SK-N-SH (cell line): ENCODE results near the gene TCN2. TPM values are rescaled to one million over a fixed set of nuclear protein-coding genes. Genes with fewer than 3 reads are reported as not detected.

ENCODE experiments used
- CTCF ChIA-PET: fragments of 300-600, 350-600 bp; formaldehyde crosslinking; extraction: SDS; loops from one replicate; lab custom pipeline; 2021; lab: Yijun Ruan, JAX
- POLR2A ChIA-PET: fragments of 350-600 bp; sonication (Branson Sonifier 250); formaldehyde crosslinking; extraction: SDS; loops from one replicate; lab custom pipeline; 2020; ENCODE audit warnings: antibody characterized with exemption, inconsistent platforms; lab: Yijun Ruan, JAX
- DNase-seq: peaks from one replicate; pipeline ENCODE4 v3.0.0; 2012
- H2AFZ ChIP-seq: fragments of 200-600 bp; sonication (generic); 2 replicates; pipeline ENCODE4 v1.8.1; 2016; ENCODE audit warnings: antibody characterized with exemption, mild to moderate bottlenecking, low read depth
- H3F3A ChIP-seq: fragments of 200-600 bp; sonication (generic); replicated peaks from 2 replicates; pipeline ENCODE3; 2016; ENCODE audit warnings: antibody characterized with exemption, mild to moderate bottlenecking; ENCODE audit not compliant: insufficient read depth
- H3K27ac ChIP-seq, 2 experiments: fragments of 200-500 bp in 1 of 2; fragments of 200-600 bp in 1 of 2; sonication (Bioruptor generic) in 1 of 2; sonication (generic), shearing (Covaris generic) in 1 of 2; 2 replicates each; pipeline versions ENCODE4 v1.5.1 to v1.6.1; 2014 to 2016; ENCODE audit warnings: low read depth in 2 of 2, inconsistent platforms in 1 of 2, low read length in 1 of 2, mild to moderate bottlenecking in 1 of 2, mixed read lengths in 1 of 2
- H3K27me3 ChIP-seq: fragments of 200-600 bp; sonication (generic), shearing (Covaris generic); 2 replicates; pipeline ENCODE4 v1.6.1; 2016; ENCODE audit warnings: mixed run types; ENCODE audit not compliant: insufficient read depth
- H3K36me3 ChIP-seq, 2 experiments: fragments of 200-500 bp in 1 of 2; fragments of 200-600 bp in 1 of 2; sonication (Bioruptor generic) in 1 of 2; sonication (generic) in 1 of 2; replicated peaks in 1 of 2; 2 replicates each; pipeline versions ENCODE3 to v1.5.1; 2014 to 2016; ENCODE audit warnings: low read length in 1 of 2, mild to moderate bottlenecking in 1 of 2; ENCODE audit not compliant: insufficient read depth in 2 of 2, control insufficient read depth in 1 of 2
- H3K4me1 ChIP-seq, 2 experiments: fragments of 200-500 bp in 1 of 2; fragments of 200-600 bp in 1 of 2; sonication (Bioruptor generic) in 1 of 2; sonication (generic), shearing (Covaris generic) in 1 of 2; 2 replicates each; pipeline versions ENCODE4 v1.5.1 to v1.6.1; 2014 to 2016; ENCODE audit warnings: low read depth in 1 of 2, low read length in 1 of 2, mixed run types in 1 of 2; ENCODE audit not compliant: insufficient read depth in 2 of 2, control insufficient read depth in 1 of 2
- H3K4me2 ChIP-seq: fragments of 200-600 bp; sonication (generic), shearing (Covaris generic); 2 replicates; pipeline ENCODE4 v1.6.1; 2017; ENCODE audit warnings: mixed run types
- H3K4me3 ChIP-seq, 2 experiments: fragments of 200-500 bp in 1 of 2; fragments of 200-600 bp in 1 of 2; sonication (Bioruptor generic) in 1 of 2; sonication (generic), shearing (Covaris generic) in 1 of 2; 2 replicates each; pipeline versions ENCODE4 v1.5.1 to v1.8.1; 2014 to 2016; ENCODE audit warnings: low read depth in 2 of 2, inconsistent platforms in 1 of 2, low read length in 1 of 2, mild to moderate bottlenecking in 1 of 2, mixed read lengths in 1 of 2, moderate library complexity in 1 of 2
- H3K79me2 ChIP-seq: fragments of 200-600 bp; sonication (generic); 2 replicates; pipeline ENCODE4 v1.8.1; 2017; ENCODE audit warnings: mild to moderate bottlenecking; ENCODE audit not compliant: insufficient read depth
- H3K9ac ChIP-seq: fragments of 200-600 bp; sonication (generic); 2 replicates; pipeline ENCODE4 v1.6.1; 2017; ENCODE audit warnings: mixed run types
- H3K9me2 ChIP-seq: fragments of 200-600 bp; sonication (generic); 2 replicates; pipeline ENCODE4 v1.6.1; 2017; ENCODE audit warnings: mixed run types
- H3K9me3 ChIP-seq: fragments of 200-600 bp; sonication (generic); 2 replicates; pipeline ENCODE4 v1.6.1; 2017; ENCODE audit warnings: mixed run types, mild to moderate bottlenecking, moderate library complexity
- H4K20me1 ChIP-seq: fragments of 200-600 bp; sonication (generic); 2 replicates; pipeline ENCODE4 v1.6.1; 2017; ENCODE audit warnings: mild to moderate bottlenecking, mixed run types; ENCODE audit not compliant: insufficient read depth
- CHD2 ChIP-seq: fragments of 150-350 bp; IDR thresholded peaks from 2 replicates; pipeline ENCODE4 v1.6.1; 2018; ENCODE audit warnings: low read length; ENCODE audit not compliant: partially characterized antibody
- ELF1 ChIP-seq: IDR thresholded peaks from 2 replicates; pipeline ENCODE4 v1.4.0; 2012
- EZH2phosphoT487 ChIP-seq: fragments of 200-600 bp; sonication (generic); IDR thresholded peaks from 2 replicates; pipeline ENCODE4 v1.6.1; 2017; ENCODE audit warnings: low read depth, mixed run types, mild to moderate bottlenecking, antibody characterized with exemption, moderate library complexity, borderline replicate concordance
- FOSL2 ChIP-seq: IDR thresholded peaks from 2 replicates; pipeline ENCODE4 v1.4.0; 2012; ENCODE audit warnings: low read depth, mild to moderate bottlenecking, moderate library complexity, borderline replicate concordance
- FOXM1 ChIP-seq: IDR thresholded peaks from 2 replicates; pipeline ENCODE4 v1.4.0; 2012; ENCODE audit warnings: low read depth, mild to moderate bottlenecking
- GATA2 ChIP-seq: sonication (generic); formaldehyde crosslinking; IDR thresholded peaks from 2 replicates; pipeline ENCODE4 v1.5.0; 2020; ENCODE audit warnings: mild to moderate bottlenecking, missing genetic modification reagents
- NFIC ChIP-seq: IDR thresholded peaks from 2 replicates; pipeline ENCODE4 v1.4.0; 2012; ENCODE audit warnings: borderline replicate concordance
- NRF1 ChIP-seq: IDR thresholded peaks from 2 replicates; pipeline ENCODE4 v1.6.1; 2012; ENCODE audit warnings: low read depth, mild to moderate bottlenecking, low read length
- POLR2AphosphoS5 ChIP-seq: IDR thresholded peaks from 2 replicates; pipeline ENCODE4 v1.6.1; 2012; ENCODE audit warnings: low read depth, low read length
- RCOR1 ChIP-seq: fragments of 150-350 bp; IDR thresholded peaks from 2 replicates; pipeline ENCODE4 v1.6.1; 2017; ENCODE audit warnings: antibody characterized with exemption, low read length
- RXRA ChIP-seq: IDR thresholded peaks from 2 replicates; pipeline ENCODE4 v1.4.0; 2012; ENCODE audit warnings: low read depth, mild to moderate bottlenecking, borderline replicate concordance
- TCF12 ChIP-seq: IDR thresholded peaks from 2 replicates; pipeline ENCODE4 v1.4.0; 2012
- TEAD4 ChIP-seq: IDR thresholded peaks from 2 replicates; pipeline ENCODE4 v1.4.0; 2012; ENCODE audit warnings: mild to moderate bottlenecking, borderline replicate concordance; ENCODE audit not compliant: insufficient read depth
- YY1 ChIP-seq: IDR thresholded peaks from 2 replicates; pipeline ENCODE4 v1.4.0; 2012; ENCODE audit warnings: low read depth, mild to moderate bottlenecking
- WGBS: methylation state at CpG from one replicate; pipeline ENCODE4 v1.1.6; 2017; ENCODE audit warnings: low lambda C conversion rate; 5-methylcytosine and 5-hydroxymethylcytosine counted together
- polyA plus RNA-seq, 3 experiments: library from polyadenylated mRNA; depleted of rRNA; stranded (reverse); fragments of >200 nt; gene quantifications; 2 replicates each; pipeline ENCODE4 v1.2.3, GENCODE V29; 2012
- TF ChIP-seq, protein P1 (sequence below): fragments of 200-600 bp; sonication (generic); IDR thresholded peaks from 2 replicates; pipeline ENCODE4 v1.6.1; 2017; ENCODE audit warnings: antibody characterized with exemption, mild to moderate bottlenecking, moderate library complexity
- TF ChIP-seq, protein P2 (sequence below): fragments of 150-350 bp; IDR thresholded peaks from 2 replicates; pipeline ENCODE4 v1.6.1; 2016; ENCODE audit warnings: mild to moderate bottlenecking, low read depth, low read length
- TF ChIP-seq, protein P3 (sequence below): fragments of 150-350 bp; IDR thresholded peaks from 2 replicates; pipeline ENCODE4 v1.6.1; 2017; ENCODE audit warnings: antibody characterized with exemption, low read length, low read depth, borderline replicate concordance
- TF ChIP-seq, protein P4 (sequence below): IDR thresholded peaks from 2 replicates; pipeline ENCODE4 v1.4.0; 2012; ENCODE audit warnings: low read depth

Gene TCN2
- polyA plus RNA-seq, 1 of the 3 experiments (the other 2 are of a cell fraction): 4.1 TPM

DNA sequence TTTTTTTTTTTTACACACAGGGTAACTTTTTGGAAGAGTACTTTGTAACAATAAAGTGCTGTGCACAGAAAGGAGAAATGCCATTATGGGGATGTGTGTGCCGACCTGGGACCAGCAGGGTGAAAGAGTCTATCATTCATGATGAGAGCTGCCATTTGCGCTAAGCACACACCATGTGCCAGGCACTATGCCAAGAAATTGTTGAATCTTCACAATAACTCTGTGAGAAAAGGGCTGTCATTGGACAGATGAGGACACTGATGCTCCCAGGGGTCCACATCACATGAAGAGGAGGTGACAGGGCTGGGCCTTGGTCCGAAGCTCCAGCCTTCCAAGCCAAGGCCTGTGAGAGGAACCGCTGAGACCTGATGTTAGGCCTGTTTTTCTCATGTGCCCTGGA is 55.1 kb downstream of the TCN2 start:
- Histone ChIP-seq H3K9me3 (no peaks in the 10 kb centered on the region), H3K4me1 (peaks cover 0 to 6% of the 10 kb centered on the region in 2 experiments; a peak in 2 of 4 replicates), H2AFZ (no peak overlapping the region), H3K36me3 (peaks cover 4 to 9% of the 10 kb centered on the region in 2 experiments), H3K4me2 (no peak overlapping the region), H3K9me2 (no peaks in the 10 kb centered on the region), H3K27ac (no peak overlapping the region), H4K20me1 (no peaks in the 10 kb centered on the region), H3K4me3 (no peak overlapping the region), H3K79me2 (peaks cover 11% of the 10 kb centered on the region; the same call in 1 of the 2 replicates), H3K9ac (no peak overlapping the region), H3F3A (no peaks in the 10 kb centered on the region), H3K27me3 (no peaks in the 10 kb centered on the region)
- 80% methylated on average over 4 of the region's 4 CpGs for WGBS
- ChIA-PET POLR2A (no interaction called here), CTCF (interaction anchor here (1.1 to 3.6 kb wide), 2 partner anchors 25 to 27 kb away, joined by 3 to 11 read pairs; partner anchors contain the start of gene SLC35E4)
- DNase-seq: no peak
- TF ChIP-seq, protein P1, sequence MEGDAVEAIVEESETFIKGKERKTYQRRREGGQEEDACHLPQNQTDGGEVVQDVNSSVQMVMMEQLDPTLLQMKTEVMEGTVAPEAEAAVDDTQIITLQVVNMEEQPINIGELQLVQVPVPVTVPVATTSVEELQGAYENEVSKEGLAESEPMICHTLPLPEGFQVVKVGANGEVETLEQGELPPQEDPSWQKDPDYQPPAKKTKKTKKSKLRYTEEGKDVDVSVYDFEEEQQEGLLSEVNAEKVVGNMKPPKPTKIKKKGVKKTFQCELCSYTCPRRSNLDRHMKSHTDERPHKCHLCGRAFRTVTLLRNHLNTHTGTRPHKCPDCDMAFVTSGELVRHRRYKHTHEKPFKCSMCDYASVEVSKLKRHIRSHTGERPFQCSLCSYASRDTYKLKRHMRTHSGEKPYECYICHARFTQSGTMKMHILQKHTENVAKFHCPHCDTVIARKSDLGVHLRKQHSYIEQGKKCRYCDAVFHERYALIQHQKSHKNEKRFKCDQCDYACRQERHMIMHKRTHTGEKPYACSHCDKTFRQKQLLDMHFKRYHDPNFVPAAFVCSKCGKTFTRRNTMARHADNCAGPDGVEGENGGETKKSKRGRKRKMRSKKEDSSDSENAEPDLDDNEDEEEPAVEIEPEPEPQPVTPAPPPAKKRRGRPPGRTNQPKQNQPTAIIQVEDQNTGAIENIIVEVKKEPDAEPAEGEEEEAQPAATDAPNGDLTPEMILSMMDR: no peak
- TF ChIP-seq NRF1 (no peak), YY1 (no peak), TEAD4 (no peak), TCF12 (no peak), CHD2 (no peak), FOXM1 (no peak), POLR2AphosphoS5 (no peak), RXRA (no peak), GATA2 (CRISPR knock-in tag) (no peak), ELF1 (no peak), FOSL2 (no peak), RCOR1 (no peak), NFIC (no peak), EZH2phosphoT487 (no peak)
- TF ChIP-seq, protein P2, sequence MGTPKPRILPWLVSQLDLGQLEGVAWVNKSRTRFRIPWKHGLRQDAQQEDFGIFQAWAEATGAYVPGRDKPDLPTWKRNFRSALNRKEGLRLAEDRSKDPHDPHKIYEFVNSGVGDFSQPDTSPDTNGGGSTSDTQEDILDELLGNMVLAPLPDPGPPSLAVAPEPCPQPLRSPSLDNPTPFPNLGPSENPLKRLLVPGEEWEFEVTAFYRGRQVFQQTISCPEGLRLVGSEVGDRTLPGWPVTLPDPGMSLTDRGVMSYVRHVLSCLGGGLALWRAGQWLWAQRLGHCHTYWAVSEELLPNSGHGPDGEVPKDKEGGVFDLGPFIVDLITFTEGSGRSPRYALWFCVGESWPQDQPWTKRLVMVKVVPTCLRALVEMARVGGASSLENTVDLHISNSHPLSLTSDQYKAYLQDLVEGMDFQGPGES: no peak
- TF ChIP-seq, protein P3, sequence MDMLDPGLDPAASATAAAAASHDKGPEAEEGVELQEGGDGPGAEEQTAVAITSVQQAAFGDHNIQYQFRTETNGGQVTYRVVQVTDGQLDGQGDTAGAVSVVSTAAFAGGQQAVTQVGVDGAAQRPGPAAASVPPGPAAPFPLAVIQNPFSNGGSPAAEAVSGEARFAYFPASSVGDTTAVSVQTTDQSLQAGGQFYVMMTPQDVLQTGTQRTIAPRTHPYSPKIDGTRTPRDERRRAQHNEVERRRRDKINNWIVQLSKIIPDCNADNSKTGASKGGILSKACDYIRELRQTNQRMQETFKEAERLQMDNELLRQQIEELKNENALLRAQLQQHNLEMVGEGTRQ: no peak
- TF ChIP-seq, protein P4, sequence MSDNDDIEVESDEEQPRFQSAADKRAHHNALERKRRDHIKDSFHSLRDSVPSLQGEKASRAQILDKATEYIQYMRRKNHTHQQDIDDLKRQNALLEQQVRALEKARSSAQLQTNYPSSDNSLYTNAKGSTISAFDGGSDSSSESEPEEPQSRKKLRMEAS: no peak
